ENCODE data around the gene TRMT44.

TRMT44 gene

DNA sequence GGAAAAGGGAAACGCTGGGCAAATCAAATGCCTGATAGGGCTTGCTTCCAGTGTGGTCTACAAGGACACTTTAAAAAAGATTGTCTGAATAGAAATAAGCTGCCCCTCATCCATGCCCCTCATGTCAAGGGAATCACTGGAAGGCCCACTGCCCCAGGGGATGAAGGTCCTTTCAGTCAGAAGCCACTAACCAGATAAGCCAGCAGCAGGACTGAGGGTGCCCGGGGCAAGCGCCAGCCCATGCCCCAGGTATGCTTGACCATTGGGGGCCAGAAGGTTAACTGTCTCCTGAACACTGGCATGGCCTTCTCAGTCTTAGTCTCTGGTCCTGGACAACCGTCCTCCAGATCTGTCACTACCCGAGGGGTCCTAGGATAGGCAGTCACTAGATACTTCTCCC lies 17.8 kb upstream of the TRMT44 start:
- Histone ChIP-seq H3K36me3 (ENCODE audit: insufficient read depth, low read length) (no peaks in the 10 kb centered on the region), H3K4me3 (no peak overlapping the region), H3K9me3 (ENCODE audit: low read depth, low read length) (no peaks in the 10 kb centered on the region)

DNA sequence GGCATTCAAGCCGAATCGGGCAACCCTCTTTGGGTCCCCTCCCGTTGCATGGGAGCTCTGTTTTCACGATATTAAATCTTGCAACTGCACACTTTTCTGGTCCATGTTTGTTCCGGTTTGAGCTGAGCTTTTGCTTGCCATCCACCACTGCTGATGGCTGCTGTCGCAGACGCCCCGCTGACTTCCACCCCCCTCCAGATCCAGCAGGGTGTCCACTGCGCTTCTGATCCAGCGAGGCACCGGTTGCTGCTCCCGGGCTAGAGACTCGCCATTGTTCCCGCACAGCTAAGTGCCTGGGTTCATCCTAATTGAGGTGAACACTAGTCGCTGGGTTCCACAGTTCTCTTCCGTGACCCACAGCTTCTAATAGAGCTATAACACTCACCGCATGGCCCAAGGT lies 13.3 kb upstream of the TRMT44 start:
- TF ChIP-seq POLR2AphosphoS5 (IDR thresholded peaks at IDR 0.05; ENCODE audit: borderline replicate concordance, low read depth, low read length) (no peak), EZH2 (IDR thresholded peaks at IDR 0.05) (no peak), FOXP2 (optimal IDR thresholded peaks at IDR 0.05; ENCODE audit: control extremely low read depth, extremely low read length, insufficient read depth) (no peak)
- no peaks in the 10 kb centered on the region for H3K36me3 ChIP-seq (ENCODE audit: insufficient read depth, low read length)
- H3K4me3 ChIP-seq: no peak overlapping the region
- no peaks in the 10 kb centered on the region for H3K9me3 ChIP-seq (ENCODE audit: low read depth, low read length)
- no peak overlapping the region for H3K27ac ChIP-seq
- DNase-seq (ENCODE audit: low read depth, low spot score): no peak
- H3K9ac ChIP-seq (ENCODE audit: insufficient read length): no peak overlapping the region

More for the DNA sequence above, 17.8 kb upstream of the TRMT44 start:
- no peak for DNase-seq (ENCODE audit: low read depth, low spot score)
- Histone ChIP-seq H3K27ac (no peak overlapping the region), H3K9ac (ENCODE audit: insufficient read length) (no peak overlapping the region)
- TF ChIP-seq EZH2 (IDR thresholded peaks at IDR 0.05): no peak
- no peak for TF ChIP-seq POLR2AphosphoS5 (IDR thresholded peaks at IDR 0.05; ENCODE audit: borderline replicate concordance, low read depth, low read length)
- TF ChIP-seq FOXP2 (optimal IDR thresholded peaks at IDR 0.05; ENCODE audit: control extremely low read depth, extremely low read length, insufficient read depth): no peak

DNA sequence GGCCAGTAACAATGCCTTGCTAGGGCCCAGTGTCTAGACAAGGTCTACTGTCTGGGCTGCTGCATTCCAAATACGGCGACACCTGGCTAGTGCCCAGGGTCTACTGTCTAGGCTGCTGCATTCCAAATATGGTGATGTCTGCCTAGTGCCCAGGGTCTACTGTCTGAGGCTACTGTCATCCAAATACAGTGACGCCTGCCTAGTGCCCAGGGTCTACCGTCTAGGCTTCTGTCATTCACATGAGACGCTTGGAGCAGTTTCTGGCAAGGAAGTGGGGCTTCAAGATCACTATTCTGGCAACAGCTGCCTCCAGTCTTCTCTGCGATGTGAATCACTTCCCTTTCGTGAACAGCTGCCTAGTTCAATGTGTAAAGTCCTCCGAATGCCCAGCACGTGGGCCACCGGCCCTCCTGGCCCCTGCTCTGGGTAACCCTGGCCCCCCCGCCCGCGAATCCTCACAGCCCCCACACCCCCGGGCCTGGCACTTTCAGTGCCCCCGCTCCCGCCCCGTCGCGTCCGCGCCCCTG lies 12.8 kb upstream of the TRMT44 start:
- no peak for DNase-seq (ENCODE audit: low read depth, low spot score)
- peak overlapping the region; percentile 80 for H3K4me3 ChIP-seq
- TF ChIP-seq EZH2 (IDR thresholded peaks at IDR 0.05) (no peak), POLR2AphosphoS5 (IDR thresholded peaks at IDR 0.05; ENCODE audit: borderline replicate concordance, low read depth, low read length) (no peak), FOXP2 (optimal IDR thresholded peaks at IDR 0.05; ENCODE audit: control extremely low read depth, extremely low read length, insufficient read depth) (no peak)
- no peaks in the 10 kb centered on the region for H3K36me3 ChIP-seq (ENCODE audit: insufficient read depth, low read length)
- no peak overlapping the region for H3K27ac ChIP-seq
- H3K9me3 ChIP-seq (ENCODE audit: low read depth, low read length): no peaks in the 10 kb centered on the region
- H3K9ac ChIP-seq (ENCODE audit: insufficient read length): peak overlapping the region; percentile 60

DNA sequence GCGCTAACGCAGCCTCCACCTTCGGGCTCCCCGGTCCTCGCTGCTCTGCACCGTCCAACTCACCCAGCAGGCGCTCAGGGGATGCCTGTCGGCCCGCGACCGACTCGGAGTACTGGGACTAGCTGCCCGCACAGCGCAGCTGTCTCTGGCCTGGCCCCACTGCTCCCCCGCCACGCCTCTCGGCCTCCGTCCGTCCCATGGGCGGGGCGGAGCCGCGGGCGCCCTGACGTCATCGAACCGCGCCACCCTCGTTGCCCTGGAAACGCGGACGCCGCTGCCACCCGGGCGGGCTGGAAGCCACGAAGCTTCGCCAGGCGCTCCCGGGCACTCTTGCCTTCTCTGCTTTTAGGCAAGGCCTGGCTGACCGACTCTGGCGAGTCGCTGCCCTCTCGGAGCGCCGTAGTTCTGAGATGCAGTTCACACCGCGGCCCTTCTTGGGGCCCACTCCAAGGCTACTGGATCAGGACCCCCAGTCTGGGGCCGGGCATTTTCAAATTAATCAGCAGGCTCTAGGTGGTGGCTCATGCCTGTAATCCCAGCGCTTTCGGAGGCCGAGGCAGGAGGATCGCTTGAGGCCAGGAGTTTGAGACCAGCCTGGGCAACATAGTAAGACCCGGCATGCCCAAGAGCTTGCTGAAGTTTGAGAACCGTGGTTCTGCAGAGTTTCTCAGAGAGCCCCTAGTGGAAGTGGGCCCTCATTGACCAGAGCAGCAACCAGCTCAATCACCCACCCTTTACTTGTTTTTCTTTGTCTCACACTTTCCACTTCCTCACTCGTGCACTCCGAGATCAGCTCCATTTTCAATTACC lies 12.1 kb upstream of the TRMT44 start:
- no peak for DNase-seq (ENCODE audit: low read depth, low spot score)
- H3K4me3 ChIP-seq: peak overlapping the region; percentile 80
- no peak overlapping the region for H3K27ac ChIP-seq

DNA sequence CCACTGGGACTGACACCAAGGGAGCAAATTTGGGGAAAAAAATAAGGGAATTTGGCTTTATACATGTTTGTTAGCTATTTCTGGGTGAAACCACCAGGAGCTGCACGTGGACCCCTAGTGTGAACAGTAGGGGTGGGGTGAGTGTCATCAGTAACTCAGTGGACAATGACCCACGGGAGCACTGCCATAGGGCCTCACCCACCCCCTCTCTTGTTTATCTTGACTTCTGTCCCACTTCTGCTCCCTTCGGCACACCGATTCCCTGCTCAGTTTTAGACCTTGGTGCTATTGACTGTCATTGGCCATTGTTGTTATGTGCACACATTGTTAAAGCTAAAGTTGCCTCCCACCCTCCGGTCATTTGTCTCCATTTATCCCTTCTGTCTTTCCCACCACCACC lies 9.0 kb upstream of the TRMT44 start:
- Histone ChIP-seq H3K9ac (ENCODE audit: insufficient read length) (no peak overlapping the region), H3K9me3 (ENCODE audit: low read depth, low read length) (no peaks in the 10 kb centered on the region), H3K36me3 (ENCODE audit: insufficient read depth, low read length) (no peaks in the 10 kb centered on the region), H3K4me3 (no peak overlapping the region), H3K27ac (no peak overlapping the region)
- no peak for DNase-seq (ENCODE audit: low read depth, low spot score)
- TF ChIP-seq EZH2 (IDR thresholded peaks at IDR 0.05) (no peak), POLR2AphosphoS5 (IDR thresholded peaks at IDR 0.05; ENCODE audit: borderline replicate concordance, low read depth, low read length) (no peak), FOXP2 (optimal IDR thresholded peaks at IDR 0.05; ENCODE audit: control extremely low read depth, extremely low read length, insufficient read depth) (no peak)

More for the DNA sequence above, 12.1 kb upstream of the TRMT44 start:
- TF ChIP-seq POLR2AphosphoS5 (IDR thresholded peaks at IDR 0.05; ENCODE audit: borderline replicate concordance, low read depth, low read length) (peak; percentile 34; the same call in 1 of the 2 replicates), EZH2 (IDR thresholded peaks at IDR 0.05) (no peak), FOXP2 (optimal IDR thresholded peaks at IDR 0.05; ENCODE audit: control extremely low read depth, extremely low read length, insufficient read depth) (no peak)
- H3K36me3 ChIP-seq (ENCODE audit: insufficient read depth, low read length): no peaks in the 10 kb centered on the region
- H3K9ac ChIP-seq (ENCODE audit: insufficient read length): peak overlapping the region; percentile 60
- H3K9me3 ChIP-seq (ENCODE audit: low read depth, low read length): no peaks in the 10 kb centered on the region

DNA sequence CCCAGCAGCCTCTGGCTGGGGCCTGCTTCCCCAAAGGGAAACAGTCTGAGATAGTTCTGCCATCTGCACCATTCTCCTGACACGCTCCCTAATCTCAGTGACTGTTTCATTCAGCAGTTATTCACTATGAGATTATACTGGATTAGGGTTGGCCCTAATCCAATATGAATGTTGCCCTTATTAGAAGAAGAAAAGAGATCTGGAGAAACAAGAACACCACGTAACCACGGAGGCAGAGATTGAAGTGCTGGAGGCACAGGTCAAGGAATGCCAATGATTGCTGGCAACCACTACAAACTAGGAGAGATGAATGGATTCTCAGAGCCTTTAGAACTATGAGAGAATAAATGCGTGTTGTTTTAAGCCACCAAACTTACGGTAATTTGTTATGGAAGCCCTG lies 7.4 kb upstream of the TRMT44 start:
- DNase-seq (ENCODE audit: low read depth, low spot score): no peak

DNA sequence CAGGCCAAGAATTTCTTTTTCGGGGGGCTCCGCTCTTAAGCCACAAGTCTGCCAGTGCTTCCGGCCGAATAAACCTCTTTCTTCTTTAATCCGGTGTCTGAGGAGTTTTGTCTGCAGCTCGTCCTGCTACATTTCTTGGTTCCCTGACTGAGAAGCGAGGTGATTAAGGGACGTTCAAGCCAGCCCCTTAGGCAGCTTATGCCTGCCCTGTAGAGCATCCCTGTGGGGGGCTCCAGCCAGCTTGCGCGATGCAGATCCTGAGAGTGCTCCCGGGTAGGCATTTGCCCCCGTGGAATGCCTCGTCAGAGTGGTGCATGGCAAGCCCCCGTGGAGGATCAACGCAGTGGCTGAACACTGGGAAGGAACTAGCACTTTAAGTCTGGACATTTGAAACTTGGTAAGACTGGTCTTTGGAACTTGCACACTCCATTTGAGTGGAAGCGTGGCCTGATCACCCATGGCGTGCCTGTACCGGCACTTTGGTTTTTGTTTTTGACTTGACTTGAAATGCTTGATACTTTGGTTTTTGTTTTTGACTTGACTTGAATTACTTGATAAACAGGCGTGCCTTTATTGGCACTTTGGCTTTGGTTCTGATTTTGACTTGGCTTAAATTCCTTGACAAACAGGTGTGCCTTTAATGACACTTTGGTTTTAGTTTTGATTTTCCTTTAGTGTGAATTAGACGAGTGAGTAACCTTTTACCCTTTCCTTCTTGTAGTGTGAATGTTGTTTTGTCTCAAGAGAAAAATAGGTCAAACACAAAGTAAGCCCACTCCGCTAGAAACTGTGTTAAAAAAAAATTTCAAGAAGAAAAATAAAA lies 6.1 kb upstream of the TRMT44 start:
- H3K9ac ChIP-seq (ENCODE audit: insufficient read length): no peak overlapping the region
- H3K36me3 ChIP-seq (ENCODE audit: insufficient read depth, low read length): no peaks in the 10 kb centered on the region
- no peak for DNase-seq (ENCODE audit: low read depth, low spot score)
- no peak for TF ChIP-seq POLR2AphosphoS5 (IDR thresholded peaks at IDR 0.05; ENCODE audit: borderline replicate concordance, low read depth, low read length)
- TF ChIP-seq EZH2 (IDR thresholded peaks at IDR 0.05): no peak
- TF ChIP-seq FOXP2 (optimal IDR thresholded peaks at IDR 0.05; ENCODE audit: control extremely low read depth, extremely low read length, insufficient read depth): no peak
- H3K27ac ChIP-seq: no peak overlapping the region
- no peak overlapping the region for H3K4me3 ChIP-seq
- H3K9me3 ChIP-seq (ENCODE audit: low read depth, low read length): no peaks in the 10 kb centered on the region

More for the DNA sequence above, 7.4 kb upstream of the TRMT44 start:
- Histone ChIP-seq H3K27ac (no peak overlapping the region), H3K36me3 (ENCODE audit: insufficient read depth, low read length) (no peaks in the 10 kb centered on the region), H3K9ac (ENCODE audit: insufficient read length) (no peak overlapping the region), H3K9me3 (ENCODE audit: low read depth, low read length) (no peaks in the 10 kb centered on the region), H3K4me3 (no peak overlapping the region)
- TF ChIP-seq POLR2AphosphoS5 (IDR thresholded peaks at IDR 0.05; ENCODE audit: borderline replicate concordance, low read depth, low read length) (no peak), FOXP2 (optimal IDR thresholded peaks at IDR 0.05; ENCODE audit: control extremely low read depth, extremely low read length, insufficient read depth) (no peak), EZH2 (IDR thresholded peaks at IDR 0.05) (no peak)

DNA sequence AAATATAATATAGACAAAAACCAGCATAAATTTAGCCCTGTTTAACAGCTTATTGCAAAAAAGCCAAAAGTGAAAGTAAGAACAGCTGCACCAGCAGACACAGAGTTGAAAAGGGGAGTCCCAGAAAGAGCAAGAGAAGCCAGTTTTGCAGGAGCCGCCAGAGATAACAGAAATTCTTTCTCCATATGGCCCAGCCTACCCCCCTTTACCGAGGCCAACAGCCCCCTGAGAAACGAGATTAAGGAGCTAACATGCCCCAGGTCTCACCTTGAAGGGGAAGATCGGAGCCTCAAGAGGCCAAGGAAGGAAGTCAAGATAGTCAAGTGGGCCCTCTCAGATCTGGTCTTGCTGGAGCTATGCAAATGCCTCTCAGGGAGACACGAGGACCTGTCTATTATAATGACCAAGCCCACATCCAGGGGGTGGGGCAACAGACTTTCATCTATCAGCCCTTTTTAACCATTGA lies 4.9 kb upstream of the TRMT44 start:
- Histone ChIP-seq H3K4me3 (no peak overlapping the region), H3K27ac (no peak overlapping the region), H3K36me3 (ENCODE audit: insufficient read depth, low read length) (no peaks in the 10 kb centered on the region), H3K9me3 (ENCODE audit: low read depth, low read length) (no peaks in the 10 kb centered on the region), H3K9ac (ENCODE audit: insufficient read length) (no peak overlapping the region)
- TF ChIP-seq POLR2AphosphoS5 (IDR thresholded peaks at IDR 0.05; ENCODE audit: borderline replicate concordance, low read depth, low read length): no peak
- no peak for TF ChIP-seq FOXP2 (optimal IDR thresholded peaks at IDR 0.05; ENCODE audit: control extremely low read depth, extremely low read length, insufficient read depth)
- TF ChIP-seq EZH2 (IDR thresholded peaks at IDR 0.05): no peak
- DNase-seq (ENCODE audit: low read depth, low spot score): no peak
